H1 (cell line): ENCODE data around the gene MMP17.

Experiments
- CTCF ChIP-seq, 3 experiments: IDR thresholded peaks; 1 replicate in 2 of 3; 2 replicates in 1 of 3; pipeline versions ENCODE4 v1.5.1 to v1.6.1; 2011; ENCODE audit warnings: low read length in 3 of 3, mild to moderate bottlenecking in 3 of 3, inconsistent platforms in 2 of 3, low read depth in 1 of 3, moderate library complexity in 1 of 3; ENCODE audit not compliant: insufficient read depth in 1 of 3; ENCODE audit errors: control extremely low read depth in 1 of 3
- RAD21 ChIP-seq, 2 experiments: IDR thresholded peaks in 1 of 2; conservative IDR thresholded peaks in 1 of 2; 2 replicates each; pipeline ENCODE4 v1.6.1; 2011; ENCODE audit warnings: low read depth in 2 of 2, low read length in 2 of 2, improper control_type of control experiment in 1 of 2, inconsistent platforms in 1 of 2, mild to moderate bottlenecking in 1 of 2, moderate library complexity in 1 of 2
- SIN3A ChIP-seq, 2 experiments: IDR thresholded peaks in 1 of 2; conservative IDR thresholded peaks in 1 of 2; 2 replicates each; pipeline ENCODE4 v1.6.1; 2011 to 2012; ENCODE audit warnings: low read length in 2 of 2, improper control_type of control experiment in 1 of 2, low read depth in 1 of 2, mild to moderate bottlenecking in 1 of 2
- TAF1 ChIP-seq: IDR thresholded peaks from 2 replicates; pipeline ENCODE4 v1.6.1; 2011; ENCODE audit warnings: mild to moderate bottlenecking, low read depth, low read length
- TEAD4 ChIP-seq: IDR thresholded peaks from 2 replicates; pipeline ENCODE4 v1.6.1; 2012; ENCODE audit warnings: low read depth, low read length, inconsistent platforms, mixed read lengths

DNA sequence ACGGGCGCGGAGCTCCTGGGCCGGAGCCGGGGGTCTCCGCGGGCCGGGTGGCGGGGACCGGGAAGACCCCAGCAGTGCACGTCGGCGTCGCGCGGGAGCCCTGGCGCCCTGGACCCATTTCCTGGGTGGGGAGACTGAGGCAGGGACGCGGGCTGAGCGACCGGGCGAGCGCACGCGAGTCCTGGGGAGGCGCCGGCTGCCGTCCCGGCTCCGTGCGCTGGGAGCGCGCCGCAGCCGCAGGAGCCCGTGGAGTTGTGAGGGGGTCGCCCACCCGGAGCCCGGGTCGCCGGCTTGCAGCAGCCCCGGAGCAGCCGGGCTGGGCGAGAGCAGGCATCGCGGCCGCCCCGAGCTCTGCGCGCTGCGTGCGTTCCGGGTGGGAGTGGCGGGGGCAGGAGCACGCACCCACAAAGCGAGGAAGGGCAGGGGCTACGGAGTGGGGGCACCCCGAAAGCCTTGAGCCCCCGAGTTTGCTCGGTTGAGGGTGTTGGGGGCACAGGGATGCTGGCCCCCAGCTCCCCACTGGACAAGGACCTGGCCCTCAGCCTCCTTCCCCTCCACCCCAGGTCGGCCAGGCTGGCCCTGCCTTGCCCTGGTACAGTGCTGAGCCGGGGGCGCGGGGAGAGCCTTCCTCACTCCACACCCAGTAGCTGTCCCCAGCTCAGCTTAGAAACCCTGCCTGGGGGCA lies 620 bp downstream of the MMP17 start:
- TF ChIP-seq TAF1 (no peak), TEAD4 (no peak), CTCF (IDR thresholded peaks at IDR 0.05; ENCODE audit: control extremely low read depth in 1 of 3, insufficient read depth in 1 of 3, low read depth in 1 of 3, low read length in 3 of 3) (no peak), RAD21 (IDR thresholded peaks at IDR 0.05 in 1 of 2, conservative IDR thresholded peaks at IDR 0.05 in 1 of 2; ENCODE audit: low read depth in 2 of 2, low read length in 2 of 2) (no peak), SIN3A (conservative IDR thresholded peaks at IDR 0.05 in 1 of 2, IDR thresholded peaks at IDR 0.05 in 1 of 2; ENCODE audit: low read depth in 1 of 2, low read length in 2 of 2) (no peak)
